Endodermal cell (in vitro differentiated cells): Measurements from ENCODE around the gene DDX31. TPM values are rescaled to one million over a fixed set of nuclear protein-coding genes. Genes with fewer than 3 reads are reported as not detected.

Experiments
- DNase-seq: peaks from one replicate; pipeline ENCODE4 v3.0.0-alpha.2; 2017
- H3K27ac ChIP-seq: 2 replicates; pipeline ENCODE4 v1.5.1; 2013; ENCODE audit warnings: mild to moderate bottlenecking, low read depth, low read length, moderate library complexity
- H3K27me3 ChIP-seq: 2 replicates; pipeline ENCODE4 v1.6.1; 2013; ENCODE audit warnings: mild to moderate bottlenecking, low read length, moderate library complexity; ENCODE audit not compliant: insufficient read depth, control insufficient read depth, poor library complexity, severe bottlenecking
- H3K36me3 ChIP-seq: 2 replicates; pipeline ENCODE4 v1.7.0; 2013; ENCODE audit warnings: mild to moderate bottlenecking, low read length, moderate library complexity; ENCODE audit not compliant: control insufficient read depth, insufficient read depth
- H3K4me1 ChIP-seq: one replicate; pipeline ENCODE4 v1.7.0; 2013; ENCODE audit warnings: low read length; ENCODE audit not compliant: control insufficient read depth, insufficient read depth
- H3K4me3 ChIP-seq: 2 replicates; pipeline ENCODE4 v1.5.1; 2013; ENCODE audit warnings: mild to moderate bottlenecking, low read length, moderate library complexity
- H3K9ac ChIP-seq: 2 replicates; pipeline ENCODE4 v1.6.1; 2013; ENCODE audit warnings: mild to moderate bottlenecking, low read length, moderate library complexity; ENCODE audit not compliant: poor library complexity, severe bottlenecking; ENCODE audit errors: extremely low read depth
- H3K9me3 ChIP-seq: 2 replicates; pipeline ENCODE4 v1.6.1; 2013; ENCODE audit warnings: mild to moderate bottlenecking, low read length, moderate library complexity; ENCODE audit not compliant: control insufficient read depth
- H3K27ac Mint-ChIP-seq: 2 replicates; pipeline ENCODE4 v1.8.0; 2020; ENCODE audit warnings: mixed read lengths
- H3K27me3 Mint-ChIP-seq: 2 replicates; pipeline ENCODE4 v1.8.0; 2021; ENCODE audit warnings: mild to moderate bottlenecking, mixed read lengths; ENCODE audit not compliant: insufficient read depth
- H3K36me3 Mint-ChIP-seq: 2 replicates; pipeline ENCODE4 v1.8.0; 2020; ENCODE audit warnings: low read depth, mixed read lengths
- H3K4me1 Mint-ChIP-seq: 2 replicates; pipeline ENCODE4 v1.8.0; 2020; ENCODE audit warnings: mixed read lengths
- H3K4me3 Mint-ChIP-seq: 2 replicates; pipeline ENCODE4 v1.8.0; 2020; ENCODE audit warnings: mild to moderate bottlenecking, moderate library complexity, mixed read lengths
- H3K9me3 Mint-ChIP-seq: 2 replicates; pipeline ENCODE4 v1.8.0; 2020; ENCODE audit warnings: mild to moderate bottlenecking, mixed read lengths
- WGBS, 2 experiments: methylation state at CpG; one replicate each; pipeline versions ENCODE4 v1.1.5 to v1.1.7; 2013; ENCODE audit warnings: missing lambda C conversion rate in 2 of 2, mixed read lengths in 1 of 2; ENCODE audit not compliant: insufficient coverage in 1 of 2, insufficient read length in 1 of 2; 5-methylcytosine and 5-hydroxymethylcytosine counted together
- total RNA-seq, 2 donors: library from RNA; stranded (reverse); fragmentation: NEBNext Ultra II Directional in 1 of 2; extraction: Animal tissue kit (Norgen Biotek cat#: 25700) in 1 of 2; gene quantifications; 2 replicates in 1 of 2; 3 replicates in 1 of 2; pipeline ENCODE4 v1.2.1, GENCODE V29; 2021
- TF ChIP-seq, protein P1 (sequence below): fragments of 200-600 bp; sonication (generic); conservative IDR thresholded peaks from 2 replicates; pipeline ENCODE4 v1.5.0; 2021; ENCODE audit warnings: antibody characterized with exemption, mild to moderate bottlenecking

DDX31 gene
- total RNA-seq, 2 donors from 2014 or later: 29.1 to 30.5 TPM

DNA sequence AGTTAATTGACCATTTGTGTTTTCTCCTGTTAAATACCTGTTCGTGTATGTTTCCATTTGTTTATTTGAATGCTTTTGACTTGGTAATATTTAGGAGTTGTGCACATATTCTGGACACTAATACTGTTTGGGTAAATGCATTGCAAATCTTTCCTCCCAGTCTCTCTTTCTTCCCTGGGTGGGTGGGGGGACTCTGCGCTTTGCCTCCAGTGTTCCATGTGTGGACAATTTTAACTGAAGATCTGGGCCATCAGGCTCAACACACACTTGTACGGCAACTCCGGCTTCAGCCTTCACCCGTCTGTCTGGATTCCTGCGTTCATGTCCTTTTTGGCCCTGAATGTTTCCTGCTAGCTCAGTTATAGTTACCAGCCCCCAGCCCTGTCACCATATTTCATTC lies 40.5 kb upstream of the DDX31 start:
- H3K9ac ChIP-seq: no peak overlapping the region
- Mint-ChIP-seq H3K4me1 (no peaks in the 10 kb centered on the region), H3K27me3 (peaks cover 11% of the 10 kb centered on the region), H3K9me3 (peaks cover 4% of the 10 kb centered on the region), H3K4me3 (no peak overlapping the region), H3K27ac (no peak overlapping the region), H3K36me3 (no peaks in the 10 kb centered on the region)
- TF ChIP-seq, protein P1, sequence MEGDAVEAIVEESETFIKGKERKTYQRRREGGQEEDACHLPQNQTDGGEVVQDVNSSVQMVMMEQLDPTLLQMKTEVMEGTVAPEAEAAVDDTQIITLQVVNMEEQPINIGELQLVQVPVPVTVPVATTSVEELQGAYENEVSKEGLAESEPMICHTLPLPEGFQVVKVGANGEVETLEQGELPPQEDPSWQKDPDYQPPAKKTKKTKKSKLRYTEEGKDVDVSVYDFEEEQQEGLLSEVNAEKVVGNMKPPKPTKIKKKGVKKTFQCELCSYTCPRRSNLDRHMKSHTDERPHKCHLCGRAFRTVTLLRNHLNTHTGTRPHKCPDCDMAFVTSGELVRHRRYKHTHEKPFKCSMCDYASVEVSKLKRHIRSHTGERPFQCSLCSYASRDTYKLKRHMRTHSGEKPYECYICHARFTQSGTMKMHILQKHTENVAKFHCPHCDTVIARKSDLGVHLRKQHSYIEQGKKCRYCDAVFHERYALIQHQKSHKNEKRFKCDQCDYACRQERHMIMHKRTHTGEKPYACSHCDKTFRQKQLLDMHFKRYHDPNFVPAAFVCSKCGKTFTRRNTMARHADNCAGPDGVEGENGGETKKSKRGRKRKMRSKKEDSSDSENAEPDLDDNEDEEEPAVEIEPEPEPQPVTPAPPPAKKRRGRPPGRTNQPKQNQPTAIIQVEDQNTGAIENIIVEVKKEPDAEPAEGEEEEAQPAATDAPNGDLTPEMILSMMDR: no peak
- no peak for DNase-seq
- H3K27me3 ChIP-seq: no peaks in the 10 kb centered on the region
- H3K36me3 ChIP-seq: no peaks in the 10 kb centered on the region
- no peaks in the 10 kb centered on the region for H3K9me3 ChIP-seq
- H3K27ac ChIP-seq: no peak overlapping the region
- no peaks in the 10 kb centered on the region for H3K4me1 ChIP-seq
- H3K4me3 ChIP-seq: no peak overlapping the region
- WGBS, 2 experiments: 90 to 97% methylated on average over 6 of the region's 6 CpGs

DNA sequence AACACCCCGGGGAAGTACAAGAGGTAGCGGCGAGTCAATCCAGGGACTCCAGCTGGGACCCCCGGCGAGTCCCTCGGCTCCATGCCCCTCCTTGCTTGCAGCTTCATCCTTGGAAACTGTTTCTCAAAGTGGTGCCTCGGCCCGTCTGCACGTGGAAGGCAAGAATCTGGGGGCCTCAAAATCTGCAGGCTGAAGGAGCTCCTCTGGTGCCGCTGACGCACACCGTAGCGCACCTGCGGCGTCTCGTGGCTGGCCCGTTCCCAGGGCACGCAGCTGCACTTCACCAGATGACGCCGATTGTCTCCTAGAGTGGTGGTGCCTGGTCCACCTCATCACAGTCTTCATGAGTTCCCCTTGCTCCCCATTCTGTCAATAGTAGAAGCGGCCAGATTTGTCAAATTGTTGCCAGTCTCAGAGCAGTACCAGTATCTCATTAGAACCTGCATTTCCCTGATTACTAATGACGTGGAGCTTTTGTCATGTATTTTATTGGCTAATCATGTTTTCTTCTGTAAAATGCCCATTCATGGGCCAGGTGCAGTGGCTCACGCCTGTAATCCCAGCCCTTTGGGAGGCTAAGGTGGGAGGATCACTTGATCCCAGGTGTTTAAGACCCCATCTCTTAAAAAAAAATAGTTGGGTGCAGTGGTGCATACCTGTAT lies 39.1 kb upstream of the DDX31 start:
- H3K9me3 ChIP-seq: peaks cover 3% of the 10 kb centered on the region
- no peak for DNase-seq
- H3K4me1 ChIP-seq: no peaks in the 10 kb centered on the region
- Mint-ChIP-seq H3K4me3 (no peak overlapping the region), H3K9me3 (peaks cover 10% of the 10 kb centered on the region), H3K27ac (no peak overlapping the region), H3K36me3 (no peaks in the 10 kb centered on the region), H3K27me3 (peaks cover 11% of the 10 kb centered on the region), H3K4me1 (no peaks in the 10 kb centered on the region)
- TF ChIP-seq, protein P1: no peak
- H3K4me3 ChIP-seq: no peak overlapping the region
- no peak overlapping the region for H3K9ac ChIP-seq
- 92 to 95% methylated on average over 23 of the region's 23 CpGs for WGBS, 2 experiments
- H3K27ac ChIP-seq: no peak overlapping the region
- H3K36me3 ChIP-seq: no peaks in the 10 kb centered on the region
- H3K27me3 ChIP-seq: no peaks in the 10 kb centered on the region

DNA sequence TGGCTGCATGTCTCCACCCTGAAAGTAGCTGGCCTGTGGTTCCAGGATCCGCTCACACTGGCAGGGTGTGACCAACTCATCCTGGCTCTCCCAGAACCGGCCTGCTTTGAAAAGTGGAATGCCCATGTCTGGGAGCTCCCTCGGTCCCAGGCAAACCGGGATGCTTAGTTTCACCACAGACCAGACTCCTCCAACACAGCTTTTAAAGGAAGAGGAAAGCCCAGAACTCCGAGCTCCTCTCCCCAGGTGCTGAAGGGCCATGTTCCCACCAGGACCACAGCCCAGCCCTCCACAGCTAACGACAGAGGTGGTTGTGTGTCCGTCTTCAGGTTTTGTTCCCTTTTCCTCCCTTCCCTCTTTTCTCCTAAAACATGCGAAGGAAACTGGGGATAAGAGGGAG lies 38.5 kb upstream of the DDX31 start:
- TF ChIP-seq, protein P1: no peak
- H3K36me3 Mint-ChIP-seq: no peaks in the 10 kb centered on the region
- H3K27ac Mint-ChIP-seq: no peak overlapping the region
- H3K27ac ChIP-seq: no peak overlapping the region
- H3K27me3 Mint-ChIP-seq: peaks cover 11% of the 10 kb centered on the region
- H3K9me3 Mint-ChIP-seq: peaks cover 13% of the 10 kb centered on the region
- H3K4me1 ChIP-seq: no peaks in the 10 kb centered on the region
- H3K27me3 ChIP-seq: no peaks in the 10 kb centered on the region
- 92 to 94% methylated on average over 2 to 8 of the region's 8 CpGs for WGBS, 2 experiments
- H3K4me1 Mint-ChIP-seq: no peaks in the 10 kb centered on the region
- H3K4me3 Mint-ChIP-seq: no peak overlapping the region
- no peak for DNase-seq
- no peak overlapping the region for H3K9ac ChIP-seq
- peaks cover 9% of the 10 kb centered on the region for H3K9me3 ChIP-seq
- H3K4me3 ChIP-seq: no peak overlapping the region
- no peaks in the 10 kb centered on the region for H3K36me3 ChIP-seq
